GM12878 (cell line): ENCODE measurements around the gene PTPMT1. TPM values are rescaled to one million over a fixed set of nuclear protein-coding genes. Genes with fewer than 3 reads are reported as not detected.

Experiments
- CHD4 ChIP-seq: fragments of 200-600 bp; sonication (generic); IDR thresholded peaks from 2 replicates; pipeline ENCODE4 v1.6.1; 2016; ENCODE audit warnings: mild to moderate bottlenecking
- HDAC2 ChIP-seq: fragments of 200-600 bp; sonication (generic); IDR thresholded peaks from 2 replicates; pipeline ENCODE4 v1.6.1; 2017
- IKZF2 ChIP-seq, 2 experiments: fragments of 450-650 bp; IDR thresholded peaks; 2 replicates each; pipeline ENCODE4 v1.6.1; 2017; ENCODE audit warnings: mild to moderate bottlenecking in 2 of 2, moderate library complexity in 2 of 2
- NBN ChIP-seq: fragments of 450-650 bp; IDR thresholded peaks from 2 replicates; pipeline ENCODE4 v1.6.1; 2016
- PML ChIP-seq: IDR thresholded peaks from 2 replicates; pipeline ENCODE4 v1.6.1; 2012; ENCODE audit warnings: low read length, inconsistent platforms
- SMARCA5 ChIP-seq: fragments of 450-650 bp; IDR thresholded peaks from 2 replicates; pipeline ENCODE4 v1.6.1; 2017; ENCODE audit warnings: mild to moderate bottlenecking
- SUZ12 ChIP-seq: fragments of 200-600 bp; sonication (generic); IDR thresholded peaks from one replicate; pipeline ENCODE4 v1.6.1; 2018; ENCODE audit warnings: antibody characterized with exemption, mild to moderate bottlenecking; ENCODE audit not compliant: unreplicated experiment
- ZNF207 ChIP-seq: fragments of 450-650 bp; IDR thresholded peaks from 2 replicates; pipeline ENCODE4 v1.6.1; 2014; ENCODE audit warnings: antibody characterized with exemption, mild to moderate bottlenecking, borderline replicate concordance
- polyA plus RNA-seq, 11 experiments: library from polyadenylated mRNA; depleted of rRNA in 4 of 11; unstranded in 6 of 11; stranded (reverse) in 5 of 11; fragments of >200 nt; fragmentation: Nextera tagmentation in 4 of 11; fragmentation: Illumina TruSeq in 1 of 11; extraction: Ambion mirVana in 4 of 11; extraction: Trizol in 1 of 11; gene quantifications; 1 replicate in 1 of 11; 2 replicates in 10 of 11; pipeline versions ENCODE4 v1.2.1 to v1.2.3, GENCODE V29; 2011 to 2016; ENCODE audit warnings: inconsistent platforms in 2 of 11, missing spikeins in 2 of 11, low read depth in 1 of 11
- total RNA-seq, 4 experiments: library from RNA; depleted of rRNA in 3 of 4; stranded (reverse); fragments of >200 nt in 3 of 4; fragmentation: Illumina TruSeq in 1 of 4; extraction: Trizol in 1 of 4; gene quantifications; 2 replicates each; pipeline versions ENCODE4 v1.2.1 to v1.2.3, GENCODE V29; 2013 to 2021
- TF ChIP-seq, protein P1 (sequence below): fragments of 450-650 bp; formaldehyde crosslinking; IDR thresholded peaks from 2 replicates; pipeline ENCODE4 v1.4.0; 2022; ENCODE audit warnings: mild to moderate bottlenecking, moderate library complexity
- TF ChIP-seq, protein P2 (sequence below): IDR thresholded peaks from 2 replicates; pipeline ENCODE4 v1.6.1; 2011; ENCODE audit warnings: borderline replicate concordance, low read depth, mild to moderate bottlenecking, moderate library complexity, low read length; ENCODE audit not compliant: insufficient read depth, poor library complexity, severe bottlenecking

PTPMT1 gene
- total and polyA plus RNA-seq, 10 of the 15 experiments (the other 5 are each of a cell fraction or from before 2014, with no cell fraction given) = 12.0 to 116 (median 58.2) TPM

DNA sequence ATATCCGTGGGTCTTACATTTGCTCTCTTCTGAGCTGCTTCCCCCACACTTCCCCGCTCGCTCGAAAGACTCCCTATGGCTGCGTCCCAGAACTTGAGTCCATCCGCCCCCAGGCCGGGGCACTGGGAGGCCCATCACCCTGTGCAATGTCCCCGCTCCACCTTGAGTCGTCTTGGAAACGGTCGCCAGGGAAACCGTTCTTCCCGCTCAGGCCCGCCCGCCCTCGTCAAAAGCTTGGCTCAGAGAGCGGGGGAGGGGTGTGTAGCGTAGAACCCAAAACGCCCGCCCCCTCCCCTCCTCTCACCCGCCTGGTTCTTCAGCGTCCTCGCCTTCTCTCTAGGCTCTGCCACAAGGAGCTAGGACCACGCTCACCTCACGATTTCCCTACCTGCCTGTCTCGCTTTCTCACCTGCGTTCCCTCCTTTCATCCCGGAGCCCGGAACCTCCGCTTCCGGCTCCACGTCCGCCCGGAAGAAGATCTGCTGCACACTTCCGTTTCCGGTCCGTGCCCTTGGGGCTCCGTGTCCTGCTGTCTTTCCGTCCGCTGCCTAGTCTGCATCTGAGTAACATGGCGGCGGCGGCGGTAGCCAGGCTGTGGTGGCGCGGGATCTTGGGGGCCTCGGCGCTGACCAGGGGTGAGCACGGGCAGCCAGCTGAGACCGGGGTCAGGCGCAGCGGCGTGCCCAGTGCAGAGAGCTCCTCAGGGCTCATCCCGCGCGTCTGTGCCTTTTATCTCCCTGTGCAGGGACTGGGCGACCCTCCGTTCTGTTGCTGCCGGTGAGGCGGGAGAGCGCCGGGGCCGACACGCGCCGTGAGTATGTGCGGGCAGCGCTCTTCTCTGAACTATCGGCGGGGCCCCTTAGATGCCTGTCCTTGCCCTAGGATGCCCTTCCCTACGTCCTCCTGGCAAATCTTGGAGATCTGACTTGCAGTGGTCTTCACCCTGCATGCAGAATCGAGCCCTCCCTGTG, 13.4 kb downstream of the PTPMT1 start, which contains the start of the genes KBTBD4 and NDUFS3 (continued):
- TF ChIP-seq, protein P1, sequence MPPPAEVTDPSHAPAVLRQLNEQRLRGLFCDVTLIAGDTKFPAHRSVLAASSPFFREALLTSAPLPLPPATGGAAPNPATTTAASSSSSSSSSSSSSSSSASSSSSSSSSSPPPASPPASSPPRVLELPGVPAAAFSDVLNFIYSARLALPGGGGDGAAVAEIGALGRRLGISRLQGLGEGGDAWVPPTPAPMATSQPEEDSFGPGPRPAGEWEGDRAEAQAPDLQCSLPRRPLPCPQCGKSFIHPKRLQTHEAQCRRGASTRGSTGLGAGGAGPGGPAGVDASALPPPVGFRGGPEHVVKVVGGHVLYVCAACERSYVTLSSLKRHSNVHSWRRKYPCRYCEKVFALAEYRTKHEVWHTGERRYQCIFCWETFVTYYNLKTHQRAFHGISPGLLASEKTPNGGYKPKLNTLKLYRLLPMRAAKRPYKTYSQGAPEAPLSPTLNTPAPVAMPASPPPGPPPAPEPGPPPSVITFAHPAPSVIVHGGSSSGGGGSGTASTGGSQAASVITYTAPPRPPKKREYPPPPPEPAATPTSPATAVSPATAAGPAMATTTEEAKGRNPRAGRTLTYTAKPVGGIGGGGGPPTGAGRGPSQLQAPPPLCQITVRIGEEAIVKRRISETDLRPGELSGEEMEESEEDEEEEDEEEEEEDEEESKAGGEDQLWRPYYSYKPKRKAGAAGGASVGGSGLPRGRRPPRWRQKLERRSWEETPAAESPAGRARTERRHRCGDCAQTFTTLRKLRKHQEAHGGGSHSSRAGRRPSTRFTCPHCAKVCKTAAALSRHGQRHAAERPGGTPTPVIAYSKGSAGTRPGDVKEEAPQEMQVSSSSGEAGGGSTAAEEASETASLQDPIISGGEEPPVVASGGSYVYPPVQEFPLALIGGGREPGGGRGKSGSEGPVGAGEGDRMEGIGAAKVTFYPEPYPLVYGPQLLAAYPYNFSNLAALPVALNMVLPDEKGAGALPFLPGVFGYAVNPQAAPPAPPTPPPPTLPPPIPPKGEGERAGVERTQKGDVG (CRISPR knock-in tag) = no peak
- TF ChIP-seq SUZ12 (no peak), IKZF2 (IDR thresholded peaks at IDR 0.05) (peak; percentile 43 to 53; a peak in 2 of 4 replicates), NBN (peak; percentile 99), SMARCA5 (peak; percentile 84), HDAC2 (0 out of 2 replicates have a peak, but pooled peaks have one; percentile 51), CHD4 (no peak), ZNF207 (peak; percentile 98), PML (peak; percentile 91)
- TF ChIP-seq, protein P2, sequence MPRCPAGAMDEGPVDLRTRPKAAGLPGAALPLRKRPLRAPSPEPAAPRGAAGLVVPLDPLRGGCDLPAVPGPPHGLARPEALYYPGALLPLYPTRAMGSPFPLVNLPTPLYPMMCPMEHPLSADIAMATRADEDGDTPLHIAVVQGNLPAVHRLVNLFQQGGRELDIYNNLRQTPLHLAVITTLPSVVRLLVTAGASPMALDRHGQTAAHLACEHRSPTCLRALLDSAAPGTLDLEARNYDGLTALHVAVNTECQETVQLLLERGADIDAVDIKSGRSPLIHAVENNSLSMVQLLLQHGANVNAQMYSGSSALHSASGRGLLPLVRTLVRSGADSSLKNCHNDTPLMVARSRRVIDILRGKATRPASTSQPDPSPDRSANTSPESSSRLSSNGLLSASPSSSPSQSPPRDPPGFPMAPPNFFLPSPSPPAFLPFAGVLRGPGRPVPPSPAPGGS = peak; percentile 84
